ENCODE data around the gene ANKRD52.
"Not testable (repeated sequence)": the region's sequence is repeated elsewhere in the genome, so short reads cannot be mapped to it uniquely, and the experiment has no call there.

ANKRD52 gene

DNA sequence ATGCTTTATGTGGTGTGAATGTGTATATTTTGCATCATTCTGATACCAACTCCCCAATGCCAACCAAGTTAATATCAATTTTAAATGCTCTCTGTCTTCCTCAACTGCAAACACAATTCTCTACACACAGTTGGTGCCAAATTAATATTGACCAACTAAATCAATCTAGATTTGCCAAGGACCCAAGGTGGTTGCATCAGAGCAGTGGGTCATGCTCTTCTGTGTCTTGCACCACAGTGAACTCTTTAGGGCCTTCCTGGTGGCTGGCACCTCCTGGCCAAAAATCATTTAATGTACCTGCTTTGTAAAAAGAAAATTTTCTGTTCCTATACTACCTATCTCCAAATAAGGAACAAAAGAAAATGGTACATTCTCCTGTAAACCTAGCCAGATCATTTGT, 22.7 kb upstream of the ANKRD52 start:
- H4K20me1 ChIP-seq (ENCODE audit: low read depth, low read length), result no peaks in the 10 kb centered on the region
- no peaks in the 10 kb centered on the region for H3K27me3 ChIP-seq (ENCODE audit: low read length)
- H2AFZ ChIP-seq (ENCODE audit: low read depth, low read length, severe bottlenecking), result no peak overlapping the region
- H3K36me3 ChIP-seq (ENCODE audit: low read length), result peaks cover 30% of the 10 kb centered on the region
- H3K27ac ChIP-seq (ENCODE audit: low read depth, low read length), result no peak overlapping the region
- no peak overlapping the region for H3K9ac ChIP-seq (ENCODE audit: low read length)
- H3K4me3 ChIP-seq (ENCODE audit: insufficient read depth, low read length, poor library complexity, severe bottlenecking), result no peak overlapping the region
- no peaks in the 10 kb centered on the region for H3K9me3 ChIP-seq (ENCODE audit: insufficient read depth, low read length)
- H3K79me2 ChIP-seq (ENCODE audit: insufficient read depth, low read length), result no peaks in the 10 kb centered on the region
- no peaks in the 10 kb centered on the region for H3F3A ChIP-seq (ENCODE audit: insufficient read depth)
- no peak overlapping the region for H3K4me2 ChIP-seq (ENCODE audit: low read depth, low read length, poor library complexity, severe bottlenecking)
- TF ChIP-seq EZH2phosphoT487 (conservative IDR thresholded peaks at IDR 0.05; ENCODE audit: low read length), result no peak
- TF ChIP-seq, protein P1, sequence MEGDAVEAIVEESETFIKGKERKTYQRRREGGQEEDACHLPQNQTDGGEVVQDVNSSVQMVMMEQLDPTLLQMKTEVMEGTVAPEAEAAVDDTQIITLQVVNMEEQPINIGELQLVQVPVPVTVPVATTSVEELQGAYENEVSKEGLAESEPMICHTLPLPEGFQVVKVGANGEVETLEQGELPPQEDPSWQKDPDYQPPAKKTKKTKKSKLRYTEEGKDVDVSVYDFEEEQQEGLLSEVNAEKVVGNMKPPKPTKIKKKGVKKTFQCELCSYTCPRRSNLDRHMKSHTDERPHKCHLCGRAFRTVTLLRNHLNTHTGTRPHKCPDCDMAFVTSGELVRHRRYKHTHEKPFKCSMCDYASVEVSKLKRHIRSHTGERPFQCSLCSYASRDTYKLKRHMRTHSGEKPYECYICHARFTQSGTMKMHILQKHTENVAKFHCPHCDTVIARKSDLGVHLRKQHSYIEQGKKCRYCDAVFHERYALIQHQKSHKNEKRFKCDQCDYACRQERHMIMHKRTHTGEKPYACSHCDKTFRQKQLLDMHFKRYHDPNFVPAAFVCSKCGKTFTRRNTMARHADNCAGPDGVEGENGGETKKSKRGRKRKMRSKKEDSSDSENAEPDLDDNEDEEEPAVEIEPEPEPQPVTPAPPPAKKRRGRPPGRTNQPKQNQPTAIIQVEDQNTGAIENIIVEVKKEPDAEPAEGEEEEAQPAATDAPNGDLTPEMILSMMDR (IDR thresholded peaks at IDR 0.05; ENCODE audit: insufficient read depth, low read length, poor library complexity, severe bottlenecking), result no peak
- no peaks in the 10 kb centered on the region for H3K9me2 ChIP-seq (replicated peaks; ENCODE audit: insufficient read depth, low read length)

DNA sequence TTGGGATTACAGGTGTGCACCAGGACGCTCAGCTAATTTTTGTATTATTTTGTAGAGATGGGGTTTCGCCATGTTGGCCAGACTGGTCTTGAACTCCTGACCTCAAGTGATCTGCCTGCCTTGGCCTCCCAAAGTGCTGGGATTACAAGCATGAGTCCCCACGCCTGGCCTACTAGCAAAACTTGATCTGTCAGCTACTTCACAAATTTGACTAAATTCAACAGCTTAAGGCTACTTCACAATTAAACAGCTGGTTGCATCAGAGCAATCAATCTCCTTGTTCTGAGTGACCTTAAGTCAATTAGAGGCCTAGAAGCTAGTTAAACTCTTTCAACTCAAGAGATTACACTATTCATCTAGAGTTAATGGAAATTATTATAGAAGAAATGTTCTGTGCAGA, 20.7 kb upstream of the ANKRD52 start:
- Histone ChIP-seq H3K36me3 (ENCODE audit: low read length) (peaks cover 37% of the 10 kb centered on the region; the same call in 1 of the 2 replicates), H2AFZ (ENCODE audit: low read depth, low read length, severe bottlenecking) (no peak overlapping the region), H3F3A (ENCODE audit: insufficient read depth) (no peaks in the 10 kb centered on the region), H3K4me3 (ENCODE audit: insufficient read depth, low read length, poor library complexity, severe bottlenecking) (no peak overlapping the region), H4K20me1 (ENCODE audit: low read depth, low read length) (no peaks in the 10 kb centered on the region), H3K9me2 (replicated peaks; ENCODE audit: insufficient read depth, low read length) (no peaks in the 10 kb centered on the region), H3K4me2 (ENCODE audit: low read depth, low read length, poor library complexity, severe bottlenecking) (no peak overlapping the region), H3K9me3 (ENCODE audit: insufficient read depth, low read length) (no peaks in the 10 kb centered on the region), H3K27ac (ENCODE audit: low read depth, low read length) (no peak overlapping the region), H3K27me3 (ENCODE audit: low read length) (no peaks in the 10 kb centered on the region), H3K79me2 (ENCODE audit: insufficient read depth, low read length) (no peaks in the 10 kb centered on the region), H3K9ac (ENCODE audit: low read length) (no peak overlapping the region)
- TF ChIP-seq, protein P1 (IDR thresholded peaks at IDR 0.05; ENCODE audit: insufficient read depth, low read length, poor library complexity, severe bottlenecking), result no peak
- no peak for TF ChIP-seq EZH2phosphoT487 (conservative IDR thresholded peaks at IDR 0.05; ENCODE audit: low read length)

DNA sequence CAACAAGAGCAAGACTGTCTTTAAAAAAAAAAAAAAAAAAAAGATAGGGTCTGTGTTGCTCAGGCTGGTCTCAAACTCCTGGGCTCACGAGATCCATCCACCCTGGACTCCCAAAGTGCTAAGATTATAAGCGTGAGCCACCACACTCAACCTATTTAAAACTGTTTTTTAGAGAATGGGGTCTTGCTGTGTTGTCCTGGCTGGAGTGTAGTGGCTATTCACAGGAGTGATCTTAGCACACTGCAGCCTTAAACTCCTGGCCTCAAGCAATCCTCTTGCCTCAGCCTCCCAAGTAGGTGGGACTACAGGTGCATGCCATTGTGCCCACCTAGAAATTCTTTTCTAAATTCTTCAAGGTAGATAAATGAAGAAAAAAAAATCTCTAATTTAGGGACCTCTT, 16.1 kb upstream of the ANKRD52 start:
- H3K9me3 ChIP-seq (ENCODE audit: insufficient read depth, low read length), result no peaks in the 10 kb centered on the region
- no peak overlapping the region for H2AFZ ChIP-seq (ENCODE audit: low read depth, low read length, severe bottlenecking)

DNA sequence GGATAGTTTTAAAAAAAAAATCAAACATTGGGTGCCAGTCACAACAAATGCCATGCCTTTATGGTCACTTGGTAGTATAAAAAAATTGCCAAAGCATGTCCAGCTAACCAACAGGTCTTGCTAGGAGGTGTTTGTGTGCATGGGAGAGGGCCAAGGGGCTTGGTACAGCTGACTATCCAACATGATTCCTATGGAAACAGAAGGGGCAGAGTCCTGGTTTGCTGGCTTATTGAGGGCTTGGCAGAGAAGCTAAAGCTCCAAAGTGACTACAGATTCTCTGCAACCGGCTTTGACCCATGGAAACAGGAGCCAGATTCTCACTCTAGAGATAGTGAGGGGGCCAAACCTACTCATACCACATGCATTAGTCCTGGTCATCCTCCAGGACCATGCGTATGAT, 14.3 kb upstream of the ANKRD52 start:
- H3K27ac ChIP-seq (ENCODE audit: low read depth, low read length); H3K4me2 ChIP-seq (ENCODE audit: low read depth, low read length, poor library complexity, severe bottlenecking); H4K20me1 ChIP-seq (ENCODE audit: low read depth, low read length); H3K4me3 ChIP-seq (ENCODE audit: insufficient read depth, low read length, poor library complexity, severe bottlenecking); H2AFZ ChIP-seq (ENCODE audit: low read depth, low read length, severe bottlenecking); H3K9me3 ChIP-seq (ENCODE audit: insufficient read depth, low read length); H3K27me3 ChIP-seq (ENCODE audit: low read length); H3K79me2 ChIP-seq (ENCODE audit: insufficient read depth, low read length); H3K9me2 ChIP-seq (replicated peaks; ENCODE audit: insufficient read depth, low read length); H3K9ac ChIP-seq (ENCODE audit: low read length): not testable (repeated sequence)
- Histone ChIP-seq H3F3A (ENCODE audit: insufficient read depth) (peaks cover 30% of the 10 kb centered on the region), H3K36me3 (ENCODE audit: low read length) (peaks cover 20% of the 10 kb centered on the region; the same call in 1 of the 2 replicates)

More for the DNA sequence above, 16.1 kb upstream of the ANKRD52 start:
- Histone ChIP-seq H3K4me3 (ENCODE audit: insufficient read depth, low read length, poor library complexity, severe bottlenecking) (no peak overlapping the region), H3K79me2 (ENCODE audit: insufficient read depth, low read length) (no peaks in the 10 kb centered on the region), H3K9me2 (replicated peaks; ENCODE audit: insufficient read depth, low read length) (no peaks in the 10 kb centered on the region), H4K20me1 (ENCODE audit: low read depth, low read length) (no peaks in the 10 kb centered on the region), H3K27me3 (ENCODE audit: low read length) (no peaks in the 10 kb centered on the region), H3K36me3 (ENCODE audit: low read length) (peaks cover 20% of the 10 kb centered on the region; the same call in 1 of the 2 replicates), H3K27ac (ENCODE audit: low read depth, low read length) (no peak overlapping the region), H3K9ac (ENCODE audit: low read length) (no peak overlapping the region), H3K4me2 (ENCODE audit: low read depth, low read length, poor library complexity, severe bottlenecking) (no peak overlapping the region), H3F3A (ENCODE audit: insufficient read depth) (peaks cover 15% of the 10 kb centered on the region)
- TF ChIP-seq, protein P1 (IDR thresholded peaks at IDR 0.05; ENCODE audit: insufficient read depth, low read length, poor library complexity, severe bottlenecking), result no peak

Data from SU-DHL-6 (cell line).